Stimulated activated CD8-positive, alpha-beta memory T cell treated with anti-CD3 and anti-CD28 coated beads, Interleukin-4, amount 100 ng/mL, for 24 hours (primary cell): ENCODE measurements around the gene TMEM92.

ENCODE experiments used
- DNase-seq: peaks from one replicate; pipeline ENCODE4 v3.0.0-alpha.2; 2020; ENCODE audit warnings: low read depth

The TMEM92 gene

GRCh38 chr17:50274142-50274896, at the start of gene TMEM92:
Gene TMEM92 (plus strand): TSS chr17:50274466. CDS start chr17:50274502, 36 bp downstream.
- no peak for DNase-seq

GRCh38 chr17:50225701-50226240, 48.5 kb upstream of the TMEM92 start:
- no peak for DNase-seq

- DNase-seq: no peak
Observed at GRCh38 chr17:50234581-50234980, 39.7 kb upstream of the TMEM92 start.

GRCh38 chr17:50237901-50238300, 36.4 kb upstream of the TMEM92 start:
- no peak for DNase-seq

- DNase-seq: no peak
Observed at GRCh38 chr17:50238601-50239280, 35.5 kb upstream of the TMEM92 start.

DNA sequence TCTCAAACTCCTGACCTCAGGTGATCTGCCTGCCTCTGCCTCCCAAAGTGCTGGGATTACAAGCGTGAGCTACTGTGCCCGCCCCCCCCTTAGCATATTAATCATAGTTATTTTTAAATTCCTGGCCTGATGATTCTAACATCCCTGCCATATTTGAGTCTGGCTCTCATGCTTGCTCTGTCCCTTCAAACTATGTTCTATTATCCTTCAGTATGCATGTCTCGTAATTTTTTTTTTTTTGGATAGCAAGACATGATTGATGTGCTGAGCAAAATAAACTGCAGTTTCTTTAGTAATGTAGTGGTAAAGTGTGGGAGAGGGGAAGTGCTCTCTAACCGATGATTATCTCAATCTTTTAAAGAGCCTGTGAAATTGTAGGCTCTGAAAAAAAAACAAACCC, 34.3 kb upstream of the TMEM92 start:
- no peak for DNase-seq

- no peak for DNase-seq
Observed at GRCh38 chr17:50240851-50241250, 33.4 kb upstream of the TMEM92 start.

GRCh38 chr17:50241431-50241830, 32.8 kb upstream of the TMEM92 start:
- no peak for DNase-seq

DNA sequence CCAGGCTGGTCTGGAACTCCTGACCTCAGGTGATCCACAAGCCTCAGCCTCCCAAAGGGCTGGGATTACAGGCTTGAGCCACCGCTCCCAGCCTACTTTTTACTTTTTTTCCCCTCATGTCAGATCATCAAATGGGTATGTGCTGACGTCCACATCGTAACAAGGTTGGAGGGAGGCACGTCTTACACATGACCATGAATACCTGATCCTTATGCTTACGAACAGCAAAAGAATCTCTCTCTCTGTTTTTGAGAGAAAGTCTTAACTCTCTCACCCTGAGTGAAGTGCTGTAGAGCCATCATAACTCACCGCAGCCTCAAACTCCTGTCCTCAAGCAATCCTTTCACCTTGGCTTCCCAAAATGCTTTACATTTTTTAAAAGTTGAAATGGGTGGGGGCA, 29.5 kb upstream of the TMEM92 start:
- DNase-seq: no peak

DNA sequence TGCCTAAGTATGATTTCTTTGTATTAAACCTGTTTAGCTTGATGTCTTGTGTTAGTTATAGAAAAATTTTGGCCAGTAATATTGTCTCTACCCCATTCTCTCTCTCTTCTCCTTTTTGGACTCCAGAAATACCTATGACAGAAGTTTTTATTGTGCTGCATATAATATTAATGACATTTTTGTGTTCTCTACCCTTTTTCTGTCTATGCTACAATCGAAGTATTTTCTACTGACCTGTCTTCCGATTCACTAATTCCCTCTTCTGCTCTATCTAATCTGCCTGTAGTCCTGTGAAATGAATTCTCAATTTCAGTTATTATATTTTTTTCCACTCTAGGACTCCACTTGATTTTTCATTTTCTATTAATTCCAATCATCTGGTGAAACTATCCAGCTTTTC, 26.0 kb upstream of the TMEM92 start:
- no peak for DNase-seq

- DNase-seq: no peak
Observed at GRCh38 chr17:50252781-50253180, 21.5 kb upstream of the TMEM92 start.

DNA sequence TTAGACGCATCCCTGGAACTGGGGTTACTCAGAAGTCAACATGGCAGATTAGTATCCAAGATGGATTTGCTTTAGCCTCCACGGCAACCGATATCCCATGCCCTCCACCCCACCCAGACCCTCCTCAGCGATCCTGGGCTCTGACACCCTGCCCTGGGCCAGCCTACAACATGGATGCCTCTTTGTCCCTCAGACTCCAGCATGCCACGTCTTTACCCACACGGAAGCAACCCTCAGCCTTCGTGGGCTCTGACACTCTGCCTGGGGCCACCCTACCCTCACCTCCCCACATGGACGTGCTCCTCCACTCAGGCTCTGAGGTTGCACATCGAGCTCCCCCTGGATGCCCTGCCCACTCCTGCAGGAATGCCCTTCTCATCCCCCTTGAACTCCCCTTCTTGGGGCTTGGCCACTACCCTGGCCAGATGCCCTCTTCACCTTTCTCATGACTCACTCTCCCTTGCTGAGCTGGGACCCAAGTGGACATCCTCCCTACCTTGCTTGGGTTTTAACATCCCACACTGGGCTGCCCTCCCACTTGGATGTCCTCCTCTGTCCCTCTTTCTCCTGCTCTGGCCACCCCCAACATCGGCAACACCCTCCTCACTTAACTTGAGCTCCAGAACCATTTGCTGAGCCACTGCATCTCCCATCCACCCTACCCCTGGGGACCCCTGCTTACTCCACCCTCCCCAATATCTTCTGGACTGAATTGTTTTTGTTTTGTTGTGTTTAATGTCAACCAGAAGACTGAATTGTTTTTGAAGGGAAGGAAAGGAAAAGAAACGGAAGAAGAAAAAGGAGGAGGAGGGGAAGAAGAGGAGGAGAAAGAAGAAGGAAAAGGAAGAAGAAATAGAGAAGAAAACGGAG, 18.3 kb upstream of the TMEM92 start:
- no peak for DNase-seq

DNA sequence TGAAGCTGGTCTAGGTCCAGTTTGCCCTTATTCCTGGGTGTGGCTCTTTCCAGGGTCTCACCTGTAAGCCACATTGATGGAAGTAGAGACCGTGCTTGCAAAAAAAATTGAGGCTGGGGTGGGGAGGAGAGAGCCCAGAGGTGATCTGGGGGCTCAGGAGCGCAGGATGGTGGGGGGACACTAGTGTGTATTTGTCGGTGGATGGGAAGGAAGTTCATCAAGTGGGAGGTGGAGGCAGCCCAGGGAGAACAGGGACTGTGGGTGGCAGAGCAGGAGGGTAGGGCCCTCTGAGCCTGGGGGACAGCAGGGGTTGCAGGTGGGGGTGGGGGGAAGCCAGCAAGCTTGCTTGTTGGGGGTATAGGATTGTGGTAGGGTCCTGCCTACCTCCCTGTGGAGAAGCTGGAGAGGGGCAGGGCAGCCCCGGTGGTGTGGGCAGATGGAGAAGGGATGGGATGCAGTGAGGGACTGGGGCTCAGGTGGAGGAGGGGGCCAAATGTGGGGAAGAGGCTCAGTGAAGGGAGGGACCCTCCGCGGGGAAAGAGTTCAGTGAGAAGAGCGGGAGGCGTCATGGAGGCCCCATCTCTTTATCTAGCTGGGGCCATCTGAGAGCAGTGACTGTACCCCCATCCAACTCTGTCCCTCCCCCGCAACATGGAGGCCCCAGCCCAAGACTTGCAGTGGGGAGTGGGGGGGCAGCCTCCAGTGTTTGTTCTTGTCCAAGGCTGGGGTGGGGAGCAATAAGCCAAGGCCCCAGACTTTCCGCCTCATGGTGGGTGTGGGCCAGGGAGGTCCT, 17.2 kb upstream of the TMEM92 start:
- no peak for DNase-seq

GRCh38 chr17:50257676-50258224, 16.5 kb upstream of the TMEM92 start:
- no peak for DNase-seq

DNA sequence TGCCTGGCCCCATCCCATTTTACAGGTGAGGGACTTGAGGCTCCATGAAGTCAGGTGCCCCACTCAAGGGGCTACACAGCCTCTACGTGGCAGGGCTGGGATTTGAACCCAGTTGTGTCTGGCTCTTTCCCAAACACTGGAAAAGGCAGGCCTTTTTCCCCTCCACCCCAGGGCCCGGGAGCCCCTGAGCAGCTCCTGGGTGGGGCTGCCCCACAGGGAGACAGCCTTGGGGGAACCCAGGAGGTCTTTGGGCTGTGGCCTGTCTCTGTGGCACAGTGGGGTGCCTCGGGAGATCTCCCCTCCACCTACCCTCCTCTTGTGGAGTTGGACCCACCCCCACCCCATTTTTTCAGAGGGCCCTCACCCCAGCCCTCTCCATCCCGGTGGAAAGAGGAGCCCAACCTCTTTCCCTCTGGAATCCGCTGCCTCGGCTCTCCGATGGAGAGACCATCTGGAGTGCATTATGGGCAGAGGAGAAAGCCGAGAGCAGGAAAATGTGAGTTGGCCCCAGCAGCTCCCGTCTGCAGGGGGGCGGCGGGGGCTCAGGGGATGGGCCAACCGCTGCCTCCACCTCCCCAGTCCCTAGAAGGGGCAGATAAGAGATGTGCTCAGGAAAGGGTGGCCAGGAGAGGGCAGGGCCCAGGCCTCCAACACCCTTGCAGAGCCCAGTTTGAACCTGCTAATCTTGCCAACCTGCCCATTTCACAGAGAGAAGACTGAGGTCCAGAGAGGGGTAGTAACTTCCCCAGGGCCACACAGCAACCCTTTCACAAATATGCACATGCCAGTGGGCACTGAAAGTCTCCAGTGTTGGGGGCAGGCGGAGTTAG, 15.4 kb upstream of the TMEM92 start:
- no peak for DNase-seq

DNA sequence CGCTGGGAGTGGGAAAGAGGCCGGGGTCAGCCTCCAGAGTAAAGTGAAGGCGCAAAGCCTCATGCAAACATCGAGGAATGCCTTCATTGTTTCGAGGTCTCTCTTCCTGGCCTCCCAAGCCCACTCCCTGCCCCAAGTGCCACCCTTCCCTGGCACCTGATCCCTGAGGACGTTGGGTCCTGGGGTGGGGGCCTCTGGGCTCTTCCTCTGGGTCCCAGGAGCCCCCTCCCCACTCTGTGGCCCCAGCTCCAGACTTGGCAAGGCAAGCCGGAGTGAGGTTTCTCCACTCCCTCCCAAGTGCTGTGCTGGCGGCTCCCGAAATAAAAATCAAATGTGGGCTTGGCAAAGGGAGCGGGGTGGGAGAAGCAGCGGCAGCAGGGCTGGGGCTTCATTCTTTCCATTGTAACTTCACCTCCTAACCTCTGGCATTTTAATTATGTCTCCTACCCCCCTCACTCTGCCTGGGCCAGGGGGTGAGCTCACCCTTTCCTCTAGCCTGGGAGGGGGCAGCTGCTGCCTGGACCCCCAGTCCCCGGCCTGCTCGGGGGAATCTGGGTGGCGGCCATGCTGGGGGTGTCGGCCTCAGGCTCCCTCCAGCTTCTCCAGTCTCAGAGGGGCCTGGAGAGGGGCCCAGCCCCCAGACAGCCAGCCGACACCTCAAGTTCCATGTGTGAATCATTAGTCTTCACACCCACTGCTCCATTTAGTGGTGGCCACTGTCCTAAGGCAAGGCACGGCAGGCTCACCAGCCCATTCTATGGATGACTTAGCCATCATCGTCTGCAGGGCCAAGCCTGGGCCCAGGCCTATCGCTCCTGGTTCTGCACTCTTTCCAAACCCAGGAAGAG, 14.6 kb upstream of the TMEM92 start:
- no peak for DNase-seq

DNA sequence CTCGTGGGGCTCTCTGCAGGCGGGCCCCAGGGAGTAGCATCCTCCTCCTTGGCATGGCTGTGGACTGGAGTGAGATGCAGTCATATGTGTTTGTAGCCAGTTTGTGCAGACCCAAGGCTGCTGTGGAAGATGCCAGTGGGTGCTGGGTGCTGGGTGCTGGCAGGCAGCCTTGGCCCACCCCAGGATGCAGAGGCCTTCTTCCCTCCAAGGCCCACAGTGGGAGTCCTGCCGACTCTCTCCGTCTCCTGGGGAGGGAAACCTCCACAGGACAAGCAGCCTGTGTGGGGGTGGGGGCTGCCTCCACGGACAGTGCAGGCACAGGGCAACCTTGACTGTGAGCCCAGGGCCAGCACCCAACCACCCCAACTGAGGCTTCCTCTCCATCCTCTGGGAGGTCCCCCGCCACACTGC, 13.8 kb upstream of the TMEM92 start:
- no peak for DNase-seq

- no peak for DNase-seq
Observed at GRCh38 chr17:50261051-50261915, 13.0 kb upstream of the TMEM92 start.
